ENCODE measurements around the gene SBDS. TPM values are rescaled to one million over a fixed set of nuclear protein-coding genes. Genes with fewer than 3 reads are reported as not detected.
A peak's percentile ranks its signal among the peaks of the same experiment; 100 is the strongest.
"Not testable (repeated sequence)": the region's sequence is repeated elsewhere in the genome, so short reads cannot be mapped to it uniquely, and the experiment has no call there.

The SBDS gene
- total RNA-seq, 1 donor, result 78.9 TPM

DNA sequence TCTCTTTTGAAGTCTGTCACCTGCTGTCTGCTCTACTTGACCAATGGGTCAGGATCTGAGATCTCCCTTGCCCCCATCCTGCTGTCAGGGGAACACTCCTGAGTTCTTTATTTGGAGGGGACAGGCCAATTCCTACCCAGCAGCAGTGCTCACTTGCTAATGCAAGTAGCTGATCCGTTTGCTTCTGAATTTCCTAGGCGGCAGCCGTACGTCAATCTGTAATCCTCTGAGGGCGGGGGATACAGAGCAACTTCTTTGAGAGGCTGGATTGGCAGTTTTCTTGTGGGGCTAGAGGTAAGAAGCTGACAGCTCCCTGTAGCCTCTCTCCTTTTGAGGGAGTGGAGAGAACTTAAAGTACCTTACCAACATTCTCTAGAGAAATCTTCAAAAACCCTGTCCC is 37.9 kb upstream of the SBDS start:
- Histone ChIP-seq H3K9me3 (ENCODE audit: low read depth, low read length) (no peaks in the 10 kb centered on the region), H2AFZ (ENCODE audit: low read length) (no peak overlapping the region), H3K4me2 (ENCODE audit: insufficient read depth, low read length) (no peak overlapping the region), H3K4me1 (ENCODE audit: insufficient read depth, low read length) (no peaks in the 10 kb centered on the region), H3K27me3 (ENCODE audit: insufficient read depth, low read length) (no peaks in the 10 kb centered on the region), H3K79me2 (ENCODE audit: insufficient read depth, low read length) (no peaks in the 10 kb centered on the region), H4K20me1 (ENCODE audit: insufficient read depth, low read length) (no peaks in the 10 kb centered on the region), H3K4me3 (ENCODE audit: insufficient read depth, low read length) (no peak overlapping the region), H3K36me3 (ENCODE audit: insufficient read depth, low read length) (peaks cover 2% of the 10 kb centered on the region), H3K27ac (ENCODE audit: low read depth, low read length) (no peak overlapping the region)
- TF ChIP-seq, protein P1, sequence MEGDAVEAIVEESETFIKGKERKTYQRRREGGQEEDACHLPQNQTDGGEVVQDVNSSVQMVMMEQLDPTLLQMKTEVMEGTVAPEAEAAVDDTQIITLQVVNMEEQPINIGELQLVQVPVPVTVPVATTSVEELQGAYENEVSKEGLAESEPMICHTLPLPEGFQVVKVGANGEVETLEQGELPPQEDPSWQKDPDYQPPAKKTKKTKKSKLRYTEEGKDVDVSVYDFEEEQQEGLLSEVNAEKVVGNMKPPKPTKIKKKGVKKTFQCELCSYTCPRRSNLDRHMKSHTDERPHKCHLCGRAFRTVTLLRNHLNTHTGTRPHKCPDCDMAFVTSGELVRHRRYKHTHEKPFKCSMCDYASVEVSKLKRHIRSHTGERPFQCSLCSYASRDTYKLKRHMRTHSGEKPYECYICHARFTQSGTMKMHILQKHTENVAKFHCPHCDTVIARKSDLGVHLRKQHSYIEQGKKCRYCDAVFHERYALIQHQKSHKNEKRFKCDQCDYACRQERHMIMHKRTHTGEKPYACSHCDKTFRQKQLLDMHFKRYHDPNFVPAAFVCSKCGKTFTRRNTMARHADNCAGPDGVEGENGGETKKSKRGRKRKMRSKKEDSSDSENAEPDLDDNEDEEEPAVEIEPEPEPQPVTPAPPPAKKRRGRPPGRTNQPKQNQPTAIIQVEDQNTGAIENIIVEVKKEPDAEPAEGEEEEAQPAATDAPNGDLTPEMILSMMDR (IDR thresholded peaks at IDR 0.05; ENCODE audit: extremely low read depth, low read depth, low read length), result no peak
- DNase-seq (ENCODE audit: insufficient read length, low spot score, missing footprints), result no peak

GRCh38 chr7:67031685-67032084 is 36.3 kb upstream of the SBDS start:
- not testable (repeated sequence) for H3K36me3 ChIP-seq (ENCODE audit: insufficient read depth, low read length); H3K9me3 ChIP-seq (ENCODE audit: low read depth, low read length); DNase-seq (ENCODE audit: insufficient read length, low spot score, missing footprints); H4K20me1 ChIP-seq (ENCODE audit: insufficient read depth, low read length); H3K27me3 ChIP-seq (ENCODE audit: insufficient read depth, low read length); H2AFZ ChIP-seq (ENCODE audit: low read length); H3K4me2 ChIP-seq (ENCODE audit: insufficient read depth, low read length); H3K79me2 ChIP-seq (ENCODE audit: insufficient read depth, low read length); H3K4me1 ChIP-seq (ENCODE audit: insufficient read depth, low read length); H3K4me3 ChIP-seq (ENCODE audit: insufficient read depth, low read length); H3K27ac ChIP-seq (ENCODE audit: low read depth, low read length)

- Histone ChIP-seq H3K36me3 (ENCODE audit: insufficient read depth, low read length) (peaks cover 14% of the 10 kb centered on the region), H3K27ac (ENCODE audit: low read depth, low read length) (peak overlapping the region; percentile 76), H3K4me2 (ENCODE audit: insufficient read depth, low read length) (peak overlapping the region; percentile 23)
- H3K4me1 ChIP-seq (ENCODE audit: insufficient read depth, low read length); H3K9me3 ChIP-seq (ENCODE audit: low read depth, low read length); H3K27me3 ChIP-seq (ENCODE audit: insufficient read depth, low read length); H3K4me3 ChIP-seq (ENCODE audit: insufficient read depth, low read length); DNase-seq (ENCODE audit: insufficient read length, low spot score, missing footprints); H4K20me1 ChIP-seq (ENCODE audit: insufficient read depth, low read length); H3K79me2 ChIP-seq (ENCODE audit: insufficient read depth, low read length); H2AFZ ChIP-seq (ENCODE audit: low read length): not testable (repeated sequence)
These were observed 30.1 kb upstream of the SBDS start for GRCh38 chr7:67025459-67025858.

GRCh38 chr7:67022511-67022910 is 27.1 kb upstream of the SBDS start:
- Histone ChIP-seq H3K9me3 (ENCODE audit: low read depth, low read length) (no peaks in the 10 kb centered on the region), H2AFZ (ENCODE audit: low read length) (no peak overlapping the region), H3K4me3 (ENCODE audit: insufficient read depth, low read length) (no peak overlapping the region), H3K36me3 (ENCODE audit: insufficient read depth, low read length) (peaks cover 17% of the 10 kb centered on the region), H3K27ac (ENCODE audit: low read depth, low read length) (no peak overlapping the region), H3K79me2 (ENCODE audit: insufficient read depth, low read length) (no peaks in the 10 kb centered on the region), H3K27me3 (ENCODE audit: insufficient read depth, low read length) (no peaks in the 10 kb centered on the region), H3K4me1 (ENCODE audit: insufficient read depth, low read length) (peaks cover 7% of the 10 kb centered on the region), H3K4me2 (ENCODE audit: insufficient read depth, low read length) (no peak overlapping the region), H4K20me1 (ENCODE audit: insufficient read depth, low read length) (no peaks in the 10 kb centered on the region)
- TF ChIP-seq, protein P1 (IDR thresholded peaks at IDR 0.05; ENCODE audit: extremely low read depth, low read depth, low read length), result no peak
- DNase-seq (ENCODE audit: insufficient read length, low spot score, missing footprints), result no peak

DNA sequence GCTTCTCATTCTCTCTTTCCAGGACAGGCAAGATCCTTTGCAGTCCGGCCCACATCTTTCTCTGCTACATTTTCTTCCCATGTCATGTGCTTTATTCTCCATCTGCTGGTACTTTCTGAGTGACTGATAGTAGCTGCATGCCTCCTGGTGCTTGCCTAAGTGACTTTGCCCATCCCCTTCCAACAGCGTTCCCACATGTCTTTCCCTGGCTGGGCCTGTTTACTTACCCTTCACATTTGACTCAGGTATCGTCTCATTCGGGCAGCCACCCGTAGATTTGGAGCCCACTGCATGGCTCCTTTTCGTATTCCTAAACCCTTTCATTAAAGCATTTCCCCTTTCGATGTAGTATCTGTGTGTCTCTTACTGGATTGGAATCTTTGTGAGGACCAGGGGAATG is 25.9 kb upstream of the SBDS start:
- Histone ChIP-seq H4K20me1 (ENCODE audit: insufficient read depth, low read length) (no peaks in the 10 kb centered on the region), H3K4me2 (ENCODE audit: insufficient read depth, low read length) (no peak overlapping the region), H2AFZ (ENCODE audit: low read length) (no peak overlapping the region), H3K79me2 (ENCODE audit: insufficient read depth, low read length) (no peaks in the 10 kb centered on the region), H3K27me3 (ENCODE audit: insufficient read depth, low read length) (no peaks in the 10 kb centered on the region), H3K4me1 (ENCODE audit: insufficient read depth, low read length) (peaks cover 7% of the 10 kb centered on the region), H3K9me3 (ENCODE audit: low read depth, low read length) (no peaks in the 10 kb centered on the region), H3K27ac (ENCODE audit: low read depth, low read length) (no peak overlapping the region), H3K36me3 (ENCODE audit: insufficient read depth, low read length) (peaks cover 17% of the 10 kb centered on the region), H3K4me3 (ENCODE audit: insufficient read depth, low read length) (no peak overlapping the region)
- DNase-seq (ENCODE audit: insufficient read length, low spot score, missing footprints), result no peak
- TF ChIP-seq, protein P1 (IDR thresholded peaks at IDR 0.05; ENCODE audit: extremely low read depth, low read depth, low read length), result no peak

Data from osteoblast (primary cell).